H1 (cell line): ENCODE results near the gene MBP. TPM values are rescaled to one million over a fixed set of nuclear protein-coding genes. Genes with fewer than 3 reads are reported as not detected.

Experiments used
- CTCF ChIA-PET: fragments of 300-600 bp; sonication (Branson Sonifier 250); formaldehyde crosslinking; loops from one replicate; lab custom pipeline; 2021; ENCODE audit not compliant: partially characterized antibody; lab: Charles Lee
- POLR2A ChIA-PET: fragments of 300-600 bp; sonication (Branson Sonifier 250); formaldehyde crosslinking; loops from one replicate; lab custom pipeline; 2021; ENCODE audit warnings: inconsistent platforms; ENCODE audit not compliant: partially characterized antibody; lab: Charles Lee
- DNase-seq, 2 experiments: peaks; one replicate each; pipeline versions ENCODE4 v3.0.0 to v3.0.0-alpha.2; 2010 to 2022; ENCODE audit warnings: low spot score in 2 of 2, low read depth in 1 of 2, mixed read lengths in 1 of 2
- FAIRE-seq: peaks from 2 replicates; lab custom pipeline; 2011; peaks lifted over from hg19 to GRCh38; lab: Jason Lieb, UNC
- H2AFZ ChIP-seq: 2 replicates; pipeline ENCODE4 v1.8.1; 2012; ENCODE audit warnings: low read length, inconsistent platforms
- H2AK5ac ChIP-seq: 2 replicates; pipeline ENCODE4 v1.6.1; 2013; ENCODE audit warnings: low read depth, low read length
- H2BK120ac ChIP-seq: replicated peaks from 2 replicates; pipeline ENCODE3; 2013; ENCODE audit warnings: low read depth, low read length, inconsistent platforms
- H2BK12ac ChIP-seq: 2 replicates; pipeline ENCODE4 v1.6.1; 2013; ENCODE audit warnings: low read depth, low read length
- H2BK15ac ChIP-seq: 2 replicates; pipeline ENCODE4 v1.6.1; 2013; ENCODE audit warnings: low read length
- H2BK20ac ChIP-seq: 2 replicates; pipeline ENCODE4 v1.6.1; 2013; ENCODE audit warnings: low read length
- H2BK5ac ChIP-seq: 2 replicates; pipeline ENCODE4 v1.6.1; 2013; ENCODE audit warnings: low read depth, low read length
- H3K14ac ChIP-seq: 2 replicates; pipeline ENCODE4 v1.6.1; 2013; ENCODE audit warnings: inconsistent platforms; ENCODE audit not compliant: insufficient read length
- H3K18ac ChIP-seq: 2 replicates; pipeline ENCODE4 v1.6.1; 2013; ENCODE audit warnings: low read length; ENCODE audit errors: extremely low read depth
- H3K23ac ChIP-seq: 2 replicates; pipeline ENCODE4 v1.6.1; 2013; ENCODE audit warnings: inconsistent platforms; ENCODE audit not compliant: insufficient read length
- H3K23me2 ChIP-seq: 2 replicates; pipeline ENCODE4 v1.6.1; 2013; ENCODE audit warnings: low read depth, low read length
- H3K27ac ChIP-seq: 2 replicates; pipeline ENCODE4 v1.6.1; 2011; ENCODE audit warnings: low read depth, low read length, inconsistent platforms
- H3K27me3 ChIP-seq, 4 experiments: replicated peaks in 1 of 4; 1 replicate in 1 of 4; 2 replicates in 3 of 4; pipeline versions ENCODE4 v1.6.1 to v1.8.1; 2011 to 2013; ENCODE audit warnings: low read length in 3 of 4, mild to moderate bottlenecking in 3 of 4, inconsistent platforms in 2 of 4, mixed read lengths in 2 of 4, moderate library complexity in 1 of 4; ENCODE audit not compliant: control insufficient read depth in 3 of 4, insufficient read depth in 3 of 4; ENCODE audit errors: extremely low read depth in 1 of 4
- H3K36me3 ChIP-seq, 4 experiments: 2 replicates each; pipeline versions ENCODE4 v1.6.1 to v1.8.1; 2011 to 2013; ENCODE audit warnings: mild to moderate bottlenecking in 4 of 4, low read length in 3 of 4, moderate library complexity in 2 of 4, control low read depth in 1 of 4, inconsistent platforms in 1 of 4; ENCODE audit not compliant: insufficient read depth in 4 of 4, control insufficient read depth in 2 of 4
- H3K4ac ChIP-seq: replicated peaks from 2 replicates; pipeline ENCODE3; 2013; ENCODE audit warnings: low read length, low read depth, mixed read lengths, inconsistent platforms; ENCODE audit not compliant: insufficient read length
- H3K4me1 ChIP-seq, 4 experiments: replicated peaks in 1 of 4; 1 replicate in 1 of 4; 2 replicates in 3 of 4; pipeline versions ENCODE4 v1.6.1 to v1.8.1; 2011 to 2013; ENCODE audit warnings: low read length in 3 of 4, inconsistent platforms in 2 of 4, mixed read lengths in 1 of 4; ENCODE audit not compliant: insufficient read depth in 4 of 4, control insufficient read depth in 3 of 4
- H3K4me2 ChIP-seq, 2 experiments: 2 replicates each; pipeline versions ENCODE4 v1.6.1 to v1.8.1; 2011 to 2013; ENCODE audit warnings: low read depth in 2 of 2, low read length in 2 of 2, control low read depth in 1 of 2, inconsistent platforms in 1 of 2, mild to moderate bottlenecking in 1 of 2; ENCODE audit not compliant: insufficient read depth in 1 of 2
- H3K4me3 ChIP-seq, 4 experiments: fragments of 200-600, 300-600 bp in 1 of 4; sonication (generic), shearing (Covaris generic), sonication (Bioruptor Twin) in 1 of 4; 2 replicates each; pipeline versions ENCODE4 v1.5.1 to v1.8.1; 2011 to 2016; ENCODE audit warnings: low read length in 4 of 4, low read depth in 3 of 4, control low read depth in 2 of 4, inconsistent platforms in 2 of 4, mild to moderate bottlenecking in 2 of 4, mixed read lengths in 1 of 4, moderate library complexity in 1 of 4; ENCODE audit not compliant: insufficient read depth in 2 of 4; ENCODE audit errors: extremely low read depth in 1 of 4
- H3K56ac ChIP-seq: replicated peaks from 2 replicates; pipeline ENCODE3; 2013; ENCODE audit warnings: low read depth, mild to moderate bottlenecking, mixed read lengths, low read length, inconsistent platforms; ENCODE audit not compliant: insufficient read length
- H3K79me1 ChIP-seq: 2 replicates; pipeline ENCODE4 v1.6.1; 2013; ENCODE audit warnings: low read depth, low read length, control low read depth
- H3K79me2 ChIP-seq, 2 experiments: 2 replicates each; pipeline versions ENCODE4 v1.6.1 to v1.8.1; 2012 to 2013; ENCODE audit warnings: low read length in 2 of 2, mild to moderate bottlenecking in 2 of 2, inconsistent platforms in 1 of 2; ENCODE audit not compliant: insufficient read depth in 2 of 2, control insufficient read depth in 1 of 2
- H3K9ac ChIP-seq, 4 experiments: replicated peaks in 1 of 4; 1 replicate in 1 of 4; 2 replicates in 3 of 4; pipeline versions ENCODE4 v1.6.1 to v1.8.1; 2011 to 2013; ENCODE audit warnings: low read depth in 3 of 4, low read length in 3 of 4, control low read depth in 2 of 4, mild to moderate bottlenecking in 2 of 4, moderate library complexity in 2 of 4, inconsistent platforms in 1 of 4; ENCODE audit errors: extremely low read depth in 1 of 4
- H3K9me3 ChIP-seq, 2 experiments: 2 replicates each; pipeline versions ENCODE4 v1.6.1 to v1.8.1; 2012 to 2013; ENCODE audit warnings: mild to moderate bottlenecking in 2 of 2, moderate library complexity in 2 of 2, control low read depth in 1 of 2, inconsistent platforms in 1 of 2, low read depth in 1 of 2, low read length in 1 of 2, mixed read lengths in 1 of 2; ENCODE audit not compliant: insufficient read depth in 2 of 2
- H4K20me1 ChIP-seq, 2 experiments: replicated peaks in 1 of 2; 2 replicates each; pipeline versions ENCODE3 to v1.8.1; 2011 to 2013; ENCODE audit warnings: inconsistent platforms in 2 of 2, low read length in 2 of 2, mild to moderate bottlenecking in 1 of 2; ENCODE audit not compliant: insufficient read depth in 2 of 2, control insufficient read depth in 1 of 2
- H4K5ac ChIP-seq: 2 replicates; pipeline ENCODE4 v1.6.1; 2013; ENCODE audit warnings: low read length, low read depth, mixed read lengths, inconsistent platforms; ENCODE audit not compliant: insufficient read length
- H4K8ac ChIP-seq: 2 replicates; pipeline ENCODE4 v1.8.0; 2013; ENCODE audit warnings: mild to moderate bottlenecking, moderate library complexity, low read length, inconsistent platforms; ENCODE audit not compliant: insufficient read depth; ENCODE audit errors: extremely low read depth
- H4K91ac ChIP-seq: replicated peaks from 2 replicates; pipeline ENCODE3; 2013; ENCODE audit warnings: low read length, mixed read lengths, inconsistent platforms; ENCODE audit not compliant: insufficient read length
- NRF1 ChIP-seq: IDR thresholded peaks from 2 replicates; pipeline ENCODE4 v1.6.1; 2011; ENCODE audit warnings: mild to moderate bottlenecking, low read depth, low read length, improper control_type of control experiment
- SUZ12 ChIP-seq: fragments of 200-600 bp; sonication (generic); IDR thresholded peaks from 2 replicates; pipeline ENCODE4 v1.6.1; 2012; ENCODE audit warnings: mild to moderate bottlenecking, inconsistent platforms, low read length, moderate library complexity, mixed read lengths
- TAF7 ChIP-seq: optimal IDR thresholded peaks from 2 replicates; pipeline ENCODE3; 2011; ENCODE audit warnings: low read depth, mild to moderate bottlenecking, inconsistent platforms, low read length, moderate library complexity, borderline replicate concordance
- TCF12 ChIP-seq: IDR thresholded peaks from 2 replicates; pipeline ENCODE4 v1.6.1; 2011; ENCODE audit warnings: low read depth, mild to moderate bottlenecking, low read length
- WGBS, 2 experiments: shearing (Covaris generic) in 1 of 2; methylation state at CpG; one replicate each; pipeline versions ENCODE4 v1.1.6 to v1.1.7; 2013 to 2015; ENCODE audit warnings: low lambda C conversion rate in 2 of 2, mixed read lengths in 2 of 2, inconsistent platforms in 1 of 2, low coverage in 1 of 2, missing lambda C conversion rate in 1 of 2; ENCODE audit not compliant: insufficient replicate concordance in 2 of 2, insufficient coverage in 1 of 2, insufficient read length in 1 of 2; ENCODE audit errors: extremely low coverage in 1 of 2, missing lambda C conversion rate in 1 of 2; 5-methylcytosine and 5-hydroxymethylcytosine counted together
- polyA plus RNA-seq, 7 experiments: library from polyadenylated mRNA; depleted of rRNA in 3 of 7; stranded (reverse) in 5 of 7; unstranded in 2 of 7; fragments of >200 nt in 5 of 7; fragments of 200-250 nt in 2 of 7; gene quantifications; 1 replicate in 5 of 7; 2 replicates in 1 of 7; 4 replicates in 1 of 7; pipeline versions ENCODE4 v1.2.1 to v1.2.3, GENCODE V29; 2011 to 2013; ENCODE audit warnings: missing spikeins in 2 of 7, mixed read lengths in 2 of 7
- total RNA-seq: library from RNA; stranded (reverse); fragmentation: NEBNext Ultra II Directional; extraction: Animal tissue kit (Norgen Biotek cat#: 25700); gene quantifications from 2 replicates; pipeline ENCODE4 v1.2.1, GENCODE V29; 2021

Gene MBP
- total and polyA plus RNA-seq, 2 of the 8 experiments (the other 6 are each of a cell fraction or from before 2014, with no cell fraction given) = 7.7 to 19.2 TPM

DNA sequence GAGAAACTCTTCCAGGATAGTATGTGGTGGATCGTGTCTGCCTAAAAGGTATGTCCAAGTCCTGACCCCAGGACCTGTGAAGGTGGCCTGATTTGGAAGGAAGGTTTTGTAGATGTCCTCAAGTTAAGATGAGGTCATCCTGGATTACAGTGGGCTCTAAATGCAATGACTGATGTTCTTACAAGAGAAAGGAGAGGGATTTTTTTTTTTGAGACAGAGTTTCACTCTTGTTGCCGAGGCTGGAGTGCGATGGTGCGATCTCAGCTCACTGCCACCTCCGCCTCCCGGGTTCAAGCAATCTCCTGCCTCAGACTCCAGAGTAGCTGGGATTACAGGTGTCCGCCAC, 19.9 kb downstream of the MBP start:
- Histone ChIP-seq H2BK12ac (no peak overlapping the region), H3K79me2 (no peaks in the 10 kb centered on the region), H3K36me3 (no peaks in the 10 kb centered on the region), H3K56ac (no peak overlapping the region), H3K4me1 (peaks cover 0 to 11% (median 3%) of the 10 kb centered on the region in 4 experiments; a peak in 4 of 7 replicates), H3K18ac (no peak overlapping the region), H3K9ac (no peak overlapping the region), H3K4ac (no peak overlapping the region), H3K23me2 (no peaks in the 10 kb centered on the region), H4K5ac (no peak overlapping the region), H2AFZ (no peak overlapping the region), H4K8ac (no peak overlapping the region), H3K9me3 (no peaks in the 10 kb centered on the region), H3K4me2 (no peak overlapping the region), H3K14ac (no peak overlapping the region), H3K27me3 (no peaks in the 10 kb centered on the region), H4K20me1 (no peaks in the 10 kb centered on the region), H2BK5ac (no peak overlapping the region; the same call in 1 of the 2 replicates), H3K23ac (no peak overlapping the region), H2BK120ac (no peak overlapping the region), H4K91ac (no peak overlapping the region), H3K4me3 (no peak overlapping the region), H3K27ac (no peak overlapping the region), H2BK20ac (no peak overlapping the region), H3K79me1 (peaks cover 2% of the 10 kb centered on the region; the same call in 1 of the 2 replicates), H2BK15ac (no peak overlapping the region), H2AK5ac (no peak overlapping the region; the same call in 1 of the 2 replicates)
- peak in 1 of 2 experiments; percentile 29 for DNase-seq
- ChIA-PET POLR2A (no interaction called here), CTCF (no interaction called here)
- 90% methylated on average over 5 of the region's 7 CpGs; no CpG with 5 or more reads in 1 of the 2 experiments for WGBS, 2 experiments
- FAIRE-seq = no peak
- no peak for TF ChIP-seq TAF7
- TF ChIP-seq SUZ12 = no peak
- TF ChIP-seq NRF1 = no peak
- no peak for TF ChIP-seq TCF12
